GM19467 (cell line): Measurements from ENCODE around the gene PRKCE.
A peak's percentile ranks its signal among the peaks of the same experiment; 100 is the strongest.

Source experiments
- ATAC-seq: cut with Tn5 transposase; IDR thresholded peaks from one replicate; pipeline ENCODE4 v1.9.1; 2021; ENCODE audit warnings: mild to moderate bottlenecking, moderate library complexity; ENCODE audit not compliant: unreplicated experiment

The PRKCE gene

GRCh38 chr2:46002947-46003346 lies 351.5 kb downstream of the PRKCE start:
- ATAC-seq: no peak

- no peak for ATAC-seq
Measured at GRCh38 chr2:46003903-46004473, 352.5 kb downstream of the PRKCE start.

- no peak for ATAC-seq
Measured at GRCh38 chr2:46006473-46007025, 355.1 kb downstream of the PRKCE start.

GRCh38 chr2:46007412-46007811 lies 355.9 kb downstream of the PRKCE start:
- no peak for ATAC-seq

- no peak for ATAC-seq
Measured at GRCh38 chr2:46008091-46008870, 356.8 kb downstream of the PRKCE start.

- peak; percentile 53 for ATAC-seq
Measured at GRCh38 chr2:46009315-46009714, 357.8 kb downstream of the PRKCE start.

GRCh38 chr2:46009772-46010171 lies 358.3 kb downstream of the PRKCE start:
- no peak for ATAC-seq

- ATAC-seq: no peak
Measured at GRCh38 chr2:46010223-46010924, 358.9 kb downstream of the PRKCE start.

- ATAC-seq: no peak
Measured at GRCh38 chr2:46010925-46011490, 359.5 kb downstream of the PRKCE start.

GRCh38 chr2:46012618-46013240 lies 361.3 kb downstream of the PRKCE start:
- ATAC-seq: no peak

- ATAC-seq: no peak
Measured at GRCh38 chr2:46013726-46014125, 362.3 kb downstream of the PRKCE start.

- no peak for ATAC-seq
Measured at GRCh38 chr2:46014911-46015654, 363.6 kb downstream of the PRKCE start.

GRCh38 chr2:46015671-46016070 lies 364.2 kb downstream of the PRKCE start:
- no peak for ATAC-seq

GRCh38 chr2:46016091-46016490 lies 364.6 kb downstream of the PRKCE start:
- no peak for ATAC-seq

- ATAC-seq: no peak
Measured at GRCh38 chr2:46018773-46019591, 367.5 kb downstream of the PRKCE start.

- no peak for ATAC-seq
Measured at GRCh38 chr2:46020416-46020815, 368.9 kb downstream of the PRKCE start.

- no peak for ATAC-seq
Measured at GRCh38 chr2:46023165-46023854, 371.8 kb downstream of the PRKCE start.

- no peak for ATAC-seq
Measured at GRCh38 chr2:46024146-46024779, 372.8 kb downstream of the PRKCE start.
